Testis (tissue), 2 donors: ENCODE data around the gene MC2R.

ENCODE experiments used
- CTCF ChIP-seq, 3 experiments: fragments of 450-650 bp in 2 of 3; fragments of 200-600 bp in 1 of 3; sonication (generic) in 1 of 3; IDR thresholded peaks; one replicate each; pipeline ENCODE4 v1.5.1; 2016 to 2019; ENCODE audit warnings: antibody characterized with exemption in 3 of 3, mild to moderate bottlenecking in 2 of 3, moderate library complexity in 1 of 3
- POLR2A ChIP-seq: fragments of 450-650 bp; IDR thresholded peaks from one replicate; pipeline ENCODE4 v1.6.1; 2017; ENCODE audit warnings: antibody characterized with exemption, mild to moderate bottlenecking, moderate library complexity

- no peak for TF ChIP-seq CTCF (IDR thresholded peaks at IDR 0.05)
- no peak for TF ChIP-seq POLR2A
Observed at GRCh38 chr18:13892098-13892497, 23.2 kb downstream of the MC2R start.
